ENCODE results near the gene IL34. TPM values are rescaled to one million over a fixed set of nuclear protein-coding genes. Genes with fewer than 3 reads are reported as not detected.
A peak's percentile ranks its signal among the peaks of the same experiment; 100 is the strongest.

IL34 gene
- total and polyA plus RNA-seq, 2 of the 13 experiments (the other 11 are each of a cell fraction or from before 2014, with no cell fraction given): 1.2 to 1.3 TPM

GRCh38 chr16:70601576-70602575 is 44.5 kb upstream of the IL34 start:
- Histone ChIP-seq H3K27ac (ENCODE audit: extremely low read length, insufficient read depth, low read length) (no peak overlapping the region), H3K36me3 (replicated peaks in 1 of 2; ENCODE audit: control insufficient read depth in 1 of 2, insufficient read depth in 2 of 2, low read length in 2 of 2) (no peaks in the 10 kb centered on the region), H3K9ac (ENCODE audit: insufficient read depth, low read depth, low read length) (no peak overlapping the region), H3K4me2 (ENCODE audit: low read depth, low read length) (no peak overlapping the region), H4K20me1 (ENCODE audit: insufficient read depth, low read length) (no peaks in the 10 kb centered on the region), H3K79me2 (ENCODE audit: insufficient read depth, low read length) (no peaks in the 10 kb centered on the region), H2AFZ (ENCODE audit: low read length) (no peak overlapping the region), H3K4me3 (replicated peaks in 1 of 3; ENCODE audit: insufficient read depth in 1 of 3, low read depth in 2 of 3, low read length in 3 of 3) (no peak overlapping the region), H3K4me1 (ENCODE audit: insufficient read depth, low read length) (no peaks in the 10 kb centered on the region), H3K9me3 (ENCODE audit: low read length) (no peaks in the 10 kb centered on the region), H3K27me3 (ENCODE audit: control insufficient read depth in 1 of 2, insufficient read depth in 2 of 2, low read length in 2 of 2) (peaks cover 1 to 12% of the 10 kb centered on the region in 2 experiments; a peak in 2 of 5 replicates)
- ChIA-PET CTCF (ENCODE audit: low intra/inter-chr PET ratio, low total read pairs) (no interaction called here), POLR2A (interaction anchor here (0.6 kb wide), 1 partner anchor 20 kb away, joined by 3 read pairs; no protein-coding TSS in a partner anchor)
- ATAC-seq (peak; percentile 35; the same call in 2 of the 3 replicates), FAIRE-seq (no peak), DNase-seq (ENCODE audit: low spot score) (no peak)
- BruUV-seq (replicated peaks): no TSS peak
- in situ Hi-C loops (cut with HindIII; ENCODE audit: extremely low pct_ligation_motif_present, low pct_unique_long_range_greater_than_20kb): no loop called here
- intact Hi-C loops (cut with micrococcal nuclease; ENCODE audit: unreplicated experiment): no loop called here
- TF ChIP-seq SUZ12 (IDR thresholded peaks at IDR 0.05; ENCODE audit: low read depth, low read length): no peak
- TF ChIP-seq MATR3 (CRISPR knock-in tag; IDR thresholded peaks at IDR 0.05): no peak
- TF ChIP-seq RFX3 (CRISPR knock-in tag; IDR thresholded peaks at IDR 0.05): no peak
- 9% methylated on average over 7 of the region's 8 CpGs for WGBS (ENCODE audit: low lambda C conversion rate)

- ChIA-PET CTCF (ENCODE audit: low intra/inter-chr PET ratio, low total read pairs) (no interaction called here), POLR2A (no interaction called here)
- TF ChIP-seq CAMTA2 (CRISPR knock-in tag; IDR thresholded peaks at IDR 0.05; ENCODE audit: borderline replicate concordance) (no peak), ZNF598 (CRISPR knock-in tag; IDR thresholded peaks at IDR 0.05; ENCODE audit: borderline replicate concordance) (no peak), NPAS2 (CRISPR knock-in tag; IDR thresholded peaks at IDR 0.05; ENCODE audit: borderline replicate concordance) (no peak)
- no peak for DNase-seq (ENCODE audit: low spot score)
- no peaks in the 10 kb centered on the region for H3K36me3 ChIP-seq (replicated peaks in 1 of 2; ENCODE audit: control insufficient read depth in 1 of 2, insufficient read depth in 2 of 2, low read length in 2 of 2)
- H3K9me3 ChIP-seq (ENCODE audit: low read length): no peaks in the 10 kb centered on the region
- intact Hi-C loops (cut with micrococcal nuclease; ENCODE audit: unreplicated experiment): no loop called here
- peaks cover 1 to 12% of the 10 kb centered on the region in 2 experiments; a peak in 2 of 5 replicates for H3K27me3 ChIP-seq (ENCODE audit: control insufficient read depth in 1 of 2, insufficient read depth in 2 of 2, low read length in 2 of 2)
- H3K27ac ChIP-seq (ENCODE audit: extremely low read length, insufficient read depth, low read length): no peak overlapping the region
- no peaks in the 10 kb centered on the region for H4K20me1 ChIP-seq (ENCODE audit: insufficient read depth, low read length)
- in situ Hi-C loops (cut with HindIII; ENCODE audit: extremely low pct_ligation_motif_present, low pct_unique_long_range_greater_than_20kb): no loop called here
- H2AFZ ChIP-seq (ENCODE audit: low read length): no peak overlapping the region
- no peaks in the 10 kb centered on the region for H3K4me1 ChIP-seq (ENCODE audit: insufficient read depth, low read length)
- no peak for FAIRE-seq
- WGBS (ENCODE audit: low lambda C conversion rate): 57% methylated on average over 8 of the region's 8 CpGs
- no TSS peak for BruUV-seq (replicated peaks)
- no peak overlapping the region for H3K4me2 ChIP-seq (ENCODE audit: low read depth, low read length)
- no peak overlapping the region for H3K9ac ChIP-seq (ENCODE audit: insufficient read depth, low read depth, low read length)
- no peak for ATAC-seq
- no peak overlapping the region for H3K4me3 ChIP-seq (replicated peaks in 1 of 3; ENCODE audit: insufficient read depth in 1 of 3, low read depth in 2 of 3, low read length in 3 of 3)
- no peaks in the 10 kb centered on the region for H3K79me2 ChIP-seq (ENCODE audit: insufficient read depth, low read length)
Observed at GRCh38 chr16:70602831-70603230, 43.5 kb upstream of the IL34 start.
